Mesenchymal stem cell (in vitro differentiated cells and primary cell): ENCODE results near the gene CITED4. TPM values are rescaled to one million over a fixed set of nuclear protein-coding genes. Genes with fewer than 3 reads are reported as not detected.

Experiments used
- DNase-seq: peaks from one replicate; pipeline ENCODE4 v3.0.0-alpha.2; 2013
- H2AFZ ChIP-seq: one replicate; pipeline ENCODE4 v1.6.1; 2013; ENCODE audit warnings: low read depth, mild to moderate bottlenecking, control low read depth, inconsistent platforms, low read length, moderate library complexity
- H2AK5ac ChIP-seq: 2 replicates; pipeline ENCODE4 v1.6.1; 2013; ENCODE audit warnings: low read length, moderate library complexity, mild to moderate bottlenecking, inconsistent platforms; ENCODE audit not compliant: severe bottlenecking
- H2BK120ac ChIP-seq: one replicate; pipeline ENCODE4 v1.6.1; 2013; ENCODE audit warnings: low read depth, mild to moderate bottlenecking, inconsistent platforms, low read length, moderate library complexity
- H2BK12ac ChIP-seq, 2 experiments: one replicate each; pipeline ENCODE4 v1.6.1; 2013; ENCODE audit warnings: inconsistent platforms in 2 of 2, low read length in 2 of 2, mild to moderate bottlenecking in 2 of 2, moderate library complexity in 2 of 2, control low read depth in 1 of 2
- H2BK15ac ChIP-seq: one replicate; pipeline ENCODE4 v1.6.1; 2013; ENCODE audit warnings: mild to moderate bottlenecking, low read depth, inconsistent platforms; ENCODE audit not compliant: poor library complexity, severe bottlenecking
- H2BK5ac ChIP-seq: 2 replicates; pipeline ENCODE4 v1.6.1; 2013; ENCODE audit warnings: low read depth, mild to moderate bottlenecking, low read length, control low read depth, inconsistent platforms; ENCODE audit not compliant: poor library complexity, severe bottlenecking
- H3K14ac ChIP-seq, 2 experiments: one replicate each; pipeline ENCODE4 v1.6.1; 2013; ENCODE audit warnings: inconsistent platforms in 2 of 2, low read length in 2 of 2, control low read depth in 1 of 2, mild to moderate bottlenecking in 1 of 2, moderate library complexity in 1 of 2
- H3K18ac ChIP-seq, 2 experiments: one replicate each; pipeline ENCODE4 v1.6.1; 2013; ENCODE audit warnings: inconsistent platforms in 2 of 2, low read length in 2 of 2, control low read depth in 1 of 2, low read depth in 1 of 2, mild to moderate bottlenecking in 1 of 2
- H3K23ac ChIP-seq, 2 experiments: one replicate each; pipeline ENCODE4 v1.6.1; 2013; ENCODE audit warnings: inconsistent platforms in 2 of 2, low read length in 2 of 2, mild to moderate bottlenecking in 2 of 2, moderate library complexity in 2 of 2, control low read depth in 1 of 2
- H3K27ac ChIP-seq: 2 replicates; pipeline ENCODE4 v1.5.1; 2013; ENCODE audit warnings: mild to moderate bottlenecking, moderate library complexity, low read length, control low read depth, inconsistent platforms; ENCODE audit not compliant: poor library complexity, severe bottlenecking
- H3K27me3 ChIP-seq, 2 experiments: 2 replicates each; pipeline versions ENCODE4 v1.6.1 to v1.7.0; 2013; ENCODE audit warnings: low read length in 2 of 2, mild to moderate bottlenecking in 2 of 2, moderate library complexity in 2 of 2, control low read depth in 1 of 2, inconsistent platforms in 1 of 2; ENCODE audit not compliant: control insufficient read depth in 1 of 2, insufficient read depth in 1 of 2
- H3K36me3 ChIP-seq, 2 experiments: 2 replicates each; pipeline versions ENCODE4 v1.6.1 to v1.7.0; 2013; ENCODE audit warnings: low read length in 2 of 2, control low read depth in 1 of 2, inconsistent platforms in 1 of 2, low read depth in 1 of 2, mild to moderate bottlenecking in 1 of 2; ENCODE audit not compliant: insufficient read depth in 2 of 2, control insufficient read depth in 1 of 2
- H3K4ac ChIP-seq, 2 experiments: one replicate each; pipeline ENCODE4 v1.6.1; 2013; ENCODE audit warnings: inconsistent platforms in 2 of 2, low read length in 2 of 2, mild to moderate bottlenecking in 2 of 2, moderate library complexity in 2 of 2, control low read depth in 1 of 2, low read depth in 1 of 2
- H3K4me1 ChIP-seq: 2 replicates; pipeline ENCODE4 v1.6.1; 2013; ENCODE audit warnings: low read depth, low read length, control low read depth; ENCODE audit not compliant: control insufficient read depth, insufficient read depth
- H3K4me2 ChIP-seq: 2 replicates; pipeline ENCODE4 v1.6.1; 2013; ENCODE audit warnings: low read length, mild to moderate bottlenecking, inconsistent platforms; ENCODE audit not compliant: poor library complexity, severe bottlenecking
- H3K4me3 ChIP-seq, 2 experiments: 2 replicates each; pipeline versions ENCODE4 v1.5.1 to v1.7.0; 2013; ENCODE audit warnings: low read length in 2 of 2, mild to moderate bottlenecking in 2 of 2, control low read depth in 1 of 2, low read depth in 1 of 2; ENCODE audit not compliant: insufficient read depth in 1 of 2
- H3K79me1 ChIP-seq: replicated peaks from 2 replicates; pipeline ENCODE4 v1.6.1; 2013; ENCODE audit warnings: mild to moderate bottlenecking, control low read depth, low read length, inconsistent platforms; ENCODE audit not compliant: poor library complexity, severe bottlenecking
- H3K9ac ChIP-seq: 2 replicates; pipeline ENCODE4 v1.7.0; 2013; ENCODE audit warnings: mild to moderate bottlenecking, low read length, moderate library complexity
- H3K9me3 ChIP-seq: 2 replicates; pipeline ENCODE4 v1.7.0; 2013; ENCODE audit warnings: mild to moderate bottlenecking, low read length; ENCODE audit not compliant: control insufficient read depth
- H4K8ac ChIP-seq: one replicate; pipeline ENCODE4 v1.6.1; 2013; ENCODE audit warnings: inconsistent platforms, mild to moderate bottlenecking, low read length, moderate library complexity
- H4K91ac ChIP-seq: one replicate; pipeline ENCODE4 v1.6.1; 2013; ENCODE audit warnings: mild to moderate bottlenecking, low read length, inconsistent platforms
- WGBS: methylation state at CpG from one replicate; pipeline ENCODE4 v1.1.7; 2013; ENCODE audit warnings: mixed read lengths; 5-methylcytosine and 5-hydroxymethylcytosine counted together
- polyA plus RNA-seq, 2 experiments: library from polyadenylated mRNA; stranded (reverse); fragments of 200-250 nt; gene quantifications; one replicate each; pipeline ENCODE4 v1.2.3, GENCODE V29; 2013

Gene CITED4, protein sequence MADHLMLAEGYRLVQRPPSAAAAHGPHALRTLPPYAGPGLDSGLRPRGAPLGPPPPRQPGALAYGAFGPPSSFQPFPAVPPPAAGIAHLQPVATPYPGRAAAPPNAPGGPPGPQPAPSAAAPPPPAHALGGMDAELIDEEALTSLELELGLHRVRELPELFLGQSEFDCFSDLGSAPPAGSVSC
- polyA plus RNA-seq (2013, experiment 1 of 2) = 8.6 TPM
- polyA plus RNA-seq (2013, experiment 2 of 2) = 9.3 TPM

DNA sequence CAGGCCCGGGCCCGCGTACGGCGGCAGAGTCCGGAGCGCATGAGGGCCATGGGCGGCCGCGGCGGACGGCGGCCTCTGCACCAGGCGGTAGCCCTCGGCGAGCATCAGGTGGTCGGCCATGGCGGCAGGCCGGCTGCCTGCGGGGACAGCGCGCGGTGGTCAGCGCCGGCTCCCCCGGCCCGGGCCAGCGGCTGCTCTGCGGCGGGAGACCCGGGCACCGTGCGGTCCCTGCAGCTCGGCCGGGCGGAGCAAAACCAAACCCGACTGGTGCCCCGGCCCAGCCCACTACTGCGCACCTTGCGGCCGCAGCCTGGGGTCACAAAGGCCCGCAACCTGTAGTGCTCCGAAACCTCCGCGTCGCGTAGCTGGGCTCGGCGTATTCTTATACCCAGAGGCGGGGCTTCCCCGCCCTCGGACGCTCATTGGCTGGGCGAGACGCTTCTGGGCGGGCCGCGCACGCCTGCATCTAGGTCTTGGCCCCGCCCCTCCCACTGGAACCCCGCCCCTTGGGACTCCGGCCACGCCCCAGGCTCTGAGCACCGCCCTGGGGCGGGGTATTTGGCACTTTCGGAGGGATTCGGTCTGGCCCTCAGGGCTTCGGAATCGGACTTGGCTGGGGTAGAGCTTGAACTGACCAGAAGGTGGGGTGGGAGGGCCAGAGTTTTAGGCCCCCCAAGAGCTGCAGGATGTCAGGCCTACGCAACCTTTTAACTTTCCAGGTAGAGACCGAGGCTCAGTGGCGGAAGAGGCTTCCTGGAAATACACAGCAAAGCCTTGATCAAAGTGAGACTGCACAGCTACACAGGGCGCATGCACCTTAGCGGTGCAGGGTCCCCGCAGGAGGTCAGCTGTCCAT is at the start of gene CITED4:
Gene CITED4 (minus strand): TSS at position 356 of the 856 bp plus-strand sequence. CDS start 236 bp downstream, at position 120.
- H3K27me3 ChIP-seq = no peaks in the 10 kb centered on the region
- 3% methylated on average over 72 of the region's 75 CpGs for WGBS
- peak within 1 kb of the TSS; percentile 38 for H2BK15ac ChIP-seq
- H3K9me3 ChIP-seq = no peaks in the 10 kb centered on the region
- no peaks in the 10 kb centered on the region for H3K36me3 ChIP-seq
- H3K18ac ChIP-seq = peak within 1 kb of the TSS; percentile 75 to 85
- peak within 1 kb of the TSS in 1 of 2 experiments; percentile 55 for H2BK12ac ChIP-seq
- peak within 1 kb of the TSS in 1 of 2 experiments; percentile 28 for H3K23ac ChIP-seq
- DNase-seq = peak; percentile 89
- peak within 1 kb of the TSS; percentile 91 for H4K8ac ChIP-seq
- no peak within 1 kb of the TSS for H3K27ac ChIP-seq
- H3K4me1 ChIP-seq = peaks cover 23% of the 10 kb centered on the region
- H2BK120ac ChIP-seq = peak within 1 kb of the TSS; percentile 62
- H3K4me2 ChIP-seq = peak within 1 kb of the TSS; percentile 95
- peak within 1 kb of the TSS; percentile 76 for H2AFZ ChIP-seq
- H2AK5ac ChIP-seq = no peak within 1 kb of the TSS
- peak within 1 kb of the TSS in 1 of 2 experiments; percentile 40 for H3K4ac ChIP-seq
- peak within 1 kb of the TSS in 1 of 2 experiments; percentile 88 for H3K14ac ChIP-seq
- peaks cover 6% of the 10 kb centered on the region for H3K79me1 ChIP-seq
- no peak within 1 kb of the TSS for H2BK5ac ChIP-seq
- H3K4me3 ChIP-seq = peak within 1 kb of the TSS; percentile 71 to 76
- H3K9ac ChIP-seq = peak within 1 kb of the TSS; percentile 76
- no peak within 1 kb of the TSS for H4K91ac ChIP-seq

DNA sequence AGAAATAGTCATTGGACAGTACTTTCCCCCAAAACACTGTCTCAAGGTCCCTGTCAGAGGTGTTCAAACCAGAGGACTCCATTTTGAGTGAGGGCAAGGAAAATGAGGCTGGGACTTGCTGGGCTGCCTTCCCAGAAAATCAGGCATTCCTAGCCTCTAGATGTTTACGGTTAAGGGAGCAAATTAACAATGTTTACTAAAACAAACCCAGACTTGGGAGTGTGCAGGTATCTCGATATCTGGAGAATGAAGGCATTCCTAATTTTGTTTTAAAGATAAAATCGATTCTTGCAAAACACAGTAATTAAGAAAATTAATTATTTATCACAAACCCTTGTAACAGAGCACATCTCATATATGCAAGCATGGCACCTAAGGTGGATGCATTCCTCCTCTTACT is 48.9 kb upstream of the CITED4 start:
- no peak overlapping the region for H4K8ac ChIP-seq
- no peak overlapping the region for H2AFZ ChIP-seq
- H3K9me3 ChIP-seq = no peaks in the 10 kb centered on the region
- H3K4me1 ChIP-seq = no peaks in the 10 kb centered on the region
- H4K91ac ChIP-seq = no peak overlapping the region
- H2BK15ac ChIP-seq = no peak overlapping the region
- H3K27ac ChIP-seq = no peak overlapping the region
- H3K36me3 ChIP-seq = no peaks in the 10 kb centered on the region
- no peak overlapping the region for H3K18ac ChIP-seq
- H3K27me3 ChIP-seq = no peaks in the 10 kb centered on the region
- no peak overlapping the region for H2BK5ac ChIP-seq
- no peak for DNase-seq
- H2AK5ac ChIP-seq = no peak overlapping the region
- 100% methylated on average over 1 of the region's 3 CpGs for WGBS
- H2BK120ac ChIP-seq = no peak overlapping the region
- no peak overlapping the region for H3K4me3 ChIP-seq
- H3K23ac ChIP-seq = no peak overlapping the region
- H3K4ac ChIP-seq = no peak overlapping the region
- H3K79me1 ChIP-seq = no peaks in the 10 kb centered on the region
- H2BK12ac ChIP-seq = no peak overlapping the region
- H3K14ac ChIP-seq = no peak overlapping the region
- H3K4me2 ChIP-seq = no peak overlapping the region
- no peak overlapping the region for H3K9ac ChIP-seq

DNA sequence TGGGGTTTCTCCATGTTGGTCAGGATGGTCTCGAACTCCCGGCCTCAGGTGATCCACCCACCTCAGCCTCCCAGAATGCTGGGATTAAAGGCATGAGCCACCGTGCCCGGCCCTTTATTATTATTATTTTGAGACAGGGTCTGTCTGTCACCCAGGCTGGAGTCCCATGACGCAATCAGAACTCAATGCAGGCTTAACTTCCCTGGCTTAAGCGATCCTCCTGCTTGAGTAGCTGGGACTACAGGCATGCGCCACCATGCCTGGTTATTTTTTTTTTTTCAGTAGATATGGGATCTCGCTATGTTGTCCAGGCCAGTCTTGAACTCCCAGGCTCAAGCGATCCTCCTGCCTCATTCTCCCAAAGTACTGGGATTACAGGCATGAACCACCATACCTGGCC is 47.1 kb upstream of the CITED4 start:
- Histone ChIP-seq H3K4me3 (no peak overlapping the region), H2BK120ac (no peak overlapping the region), H2BK5ac (no peak overlapping the region), H3K27ac (no peak overlapping the region), H3K18ac (no peak overlapping the region), H3K14ac (no peak overlapping the region), H3K4me1 (no peaks in the 10 kb centered on the region), H3K4ac (no peak overlapping the region), H3K9me3 (no peaks in the 10 kb centered on the region), H4K8ac (no peak overlapping the region), H2BK12ac (no peak overlapping the region), H3K36me3 (no peaks in the 10 kb centered on the region), H2BK15ac (no peak overlapping the region), H3K27me3 (no peaks in the 10 kb centered on the region), H2AFZ (no peak overlapping the region), H3K23ac (no peak overlapping the region), H3K9ac (no peak overlapping the region), H2AK5ac (no peak overlapping the region), H4K91ac (no peak overlapping the region), H3K4me2 (no peak overlapping the region), H3K79me1 (no peaks in the 10 kb centered on the region)
- no peak for DNase-seq
- 95% methylated on average over 9 of the region's 9 CpGs for WGBS

DNA sequence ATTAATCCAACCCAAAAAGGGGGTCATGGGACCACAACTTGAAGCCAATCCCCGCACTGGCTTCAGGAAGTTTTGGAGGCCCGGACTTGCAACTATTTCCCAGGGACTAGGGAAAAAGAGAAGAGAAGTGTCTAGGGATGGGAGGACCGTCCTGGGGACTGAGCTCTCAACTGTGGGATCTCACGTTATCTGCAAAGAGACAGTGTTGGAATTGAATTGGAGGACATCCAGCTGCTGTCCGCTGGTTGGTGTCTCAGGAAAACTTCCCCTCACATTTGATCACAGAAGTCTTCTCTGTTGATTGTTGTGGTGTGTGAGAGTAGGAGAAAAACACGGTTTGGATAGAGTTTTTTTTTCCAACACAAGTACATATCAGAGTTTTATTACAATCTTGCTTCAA is 46.2 kb upstream of the CITED4 start:
- 88% methylated on average over 3 of the region's 6 CpGs for WGBS
- H3K9ac ChIP-seq = no peak overlapping the region

More for the DNA sequence above, 46.2 kb upstream of the CITED4 start:
- Histone ChIP-seq H2BK12ac (no peak overlapping the region), H3K18ac (no peak overlapping the region), H3K4me1 (no peaks in the 10 kb centered on the region), H3K4ac (no peak overlapping the region), H3K14ac (no peak overlapping the region), H3K4me2 (no peak overlapping the region), H2AFZ (no peak overlapping the region), H2BK5ac (no peak overlapping the region), H3K4me3 (no peak overlapping the region), H2AK5ac (no peak overlapping the region), H2BK15ac (no peak overlapping the region), H3K79me1 (no peaks in the 10 kb centered on the region), H3K23ac (no peak overlapping the region), H3K27ac (no peak overlapping the region), H4K8ac (no peak overlapping the region), H2BK120ac (no peak overlapping the region), H3K9me3 (no peaks in the 10 kb centered on the region), H3K36me3 (no peaks in the 10 kb centered on the region), H4K91ac (no peak overlapping the region), H3K27me3 (no peaks in the 10 kb centered on the region)
- DNase-seq = no peak
